Dendritic cell treated with granulocyte-macrophage colony-stimulating factor and Interleukin-4, amounts not matched to agents 40 ng/mL and 50 ng/mL, for 4 days (primary cell): ENCODE measurements around the gene DTWD2.
"Not testable (repeated sequence)": the region's sequence is repeated elsewhere in the genome, so short reads cannot be mapped to it uniquely, and the experiment has no call there.

Experiments
- H3K27ac Mint-ChIP-seq: one replicate; pipeline ENCODE4 v1.8.0; 2022; ENCODE audit warnings: mild to moderate bottlenecking, mixed read lengths
- H3K27me3 Mint-ChIP-seq: one replicate; pipeline ENCODE4 v1.8.0; 2022; ENCODE audit warnings: mild to moderate bottlenecking, mixed read lengths
- H3K36me3 Mint-ChIP-seq: one replicate; pipeline ENCODE4 v1.8.0; 2022; ENCODE audit warnings: low read depth, mixed read lengths
- H3K4me1 Mint-ChIP-seq: one replicate; pipeline ENCODE4 v1.8.0; 2022; ENCODE audit warnings: low read depth, mixed read lengths
- H3K4me3 Mint-ChIP-seq: one replicate; pipeline ENCODE4 v1.8.0; 2022; ENCODE audit warnings: mild to moderate bottlenecking, moderate library complexity, mixed read lengths
- H3K9me3 Mint-ChIP-seq: one replicate; pipeline ENCODE4 v1.8.0; 2022; ENCODE audit warnings: mixed read lengths
- intact Hi-C: fragments of 100-400 bp; cut with micrococcal nuclease; formaldehyde crosslinking; loops from one replicate; pipeline ENCODE4 v1.15.0; 2022

DTWD2 gene

GRCh38 chr5:118851785-118852184, 136.6 kb downstream of the DTWD2 start:
- H3K4me3 Mint-ChIP-seq, H3K4me1 Mint-ChIP-seq, H3K36me3 Mint-ChIP-seq, intact Hi-C loops, H3K27me3 Mint-ChIP-seq, H3K27ac Mint-ChIP-seq: not testable (repeated sequence)
- H3K9me3 Mint-ChIP-seq = peaks cover 31% of the 10 kb centered on the region

- H3K36me3 Mint-ChIP-seq, H3K27ac Mint-ChIP-seq, H3K27me3 Mint-ChIP-seq, intact Hi-C loops, H3K4me1 Mint-ChIP-seq, H3K4me3 Mint-ChIP-seq: not testable (repeated sequence)
- H3K9me3 Mint-ChIP-seq = peaks cover 31% of the 10 kb centered on the region
Measured at GRCh38 chr5:118849507-118849906, 138.8 kb downstream of the DTWD2 start.

- Mint-ChIP-seq H3K4me3 (no peak overlapping the region), H3K27ac (no peak overlapping the region), H3K27me3 (no peaks in the 10 kb centered on the region), H3K36me3 (no peaks in the 10 kb centered on the region), H3K4me1 (no peaks in the 10 kb centered on the region), H3K9me3 (no peaks in the 10 kb centered on the region)
- intact Hi-C loops = no loop called here
Measured at GRCh38 chr5:118844351-118844750, 144.0 kb downstream of the DTWD2 start.

- Mint-ChIP-seq H3K9me3 (no peaks in the 10 kb centered on the region), H3K27me3 (no peaks in the 10 kb centered on the region), H3K27ac (no peak overlapping the region), H3K36me3 (no peaks in the 10 kb centered on the region), H3K4me1 (no peaks in the 10 kb centered on the region), H3K4me3 (no peak overlapping the region)
- intact Hi-C loops = no loop called here
Measured at GRCh38 chr5:118834710-118835109, 153.6 kb downstream of the DTWD2 start.

- Mint-ChIP-seq H3K4me1 (no peaks in the 10 kb centered on the region), H3K9me3 (no peaks in the 10 kb centered on the region), H3K27me3 (no peaks in the 10 kb centered on the region), H3K4me3 (no peak overlapping the region), H3K36me3 (no peaks in the 10 kb centered on the region), H3K27ac (no peak overlapping the region)
- intact Hi-C loops = no loop called here
Measured at GRCh38 chr5:118832974-118833373, 155.4 kb downstream of the DTWD2 start.

GRCh38 chr5:118825226-118825625, 163.1 kb downstream of the DTWD2 start:
- H3K27ac Mint-ChIP-seq = no peak overlapping the region
- intact Hi-C loops = no loop called here
- H3K9me3 Mint-ChIP-seq = no peaks in the 10 kb centered on the region
- no peaks in the 10 kb centered on the region for H3K27me3 Mint-ChIP-seq
- no peak overlapping the region for H3K4me3 Mint-ChIP-seq
- H3K4me1 Mint-ChIP-seq = no peaks in the 10 kb centered on the region
- no peaks in the 10 kb centered on the region for H3K36me3 Mint-ChIP-seq

GRCh38 chr5:118818604-118819003, 169.7 kb downstream of the DTWD2 start:
- Mint-ChIP-seq H3K9me3 (no peaks in the 10 kb centered on the region), H3K36me3 (no peaks in the 10 kb centered on the region), H3K27me3 (no peaks in the 10 kb centered on the region), H3K4me3 (no peak overlapping the region), H3K27ac (no peak overlapping the region), H3K4me1 (no peaks in the 10 kb centered on the region)
- intact Hi-C loops = no loop called here

- peaks cover 23% of the 10 kb centered on the region for H3K9me3 Mint-ChIP-seq
- H3K4me1 Mint-ChIP-seq = no peaks in the 10 kb centered on the region
- no peaks in the 10 kb centered on the region for H3K36me3 Mint-ChIP-seq
- H3K4me3 Mint-ChIP-seq = no peak overlapping the region
- no peaks in the 10 kb centered on the region for H3K27me3 Mint-ChIP-seq
- intact Hi-C loops = no loop called here
- H3K27ac Mint-ChIP-seq = no peak overlapping the region
Measured at GRCh38 chr5:118808441-118808840, 179.9 kb downstream of the DTWD2 start.

- intact Hi-C loops = no loop called here
- Mint-ChIP-seq H3K4me1 (no peaks in the 10 kb centered on the region), H3K27ac (no peak overlapping the region), H3K4me3 (no peak overlapping the region), H3K9me3 (peaks cover 15% of the 10 kb centered on the region), H3K27me3 (no peaks in the 10 kb centered on the region), H3K36me3 (no peaks in the 10 kb centered on the region)
Measured at GRCh38 chr5:118806571-118806970, 181.8 kb downstream of the DTWD2 start.

- Mint-ChIP-seq H3K9me3 (no peaks in the 10 kb centered on the region), H3K27ac (no peak overlapping the region), H3K4me1 (no peaks in the 10 kb centered on the region), H3K36me3 (no peaks in the 10 kb centered on the region), H3K4me3 (no peak overlapping the region), H3K27me3 (peaks cover 1% of the 10 kb centered on the region)
- intact Hi-C loops = no loop called here
Measured at GRCh38 chr5:118802335-118802734, 186.0 kb downstream of the DTWD2 start.

- H3K9me3 Mint-ChIP-seq = no peaks in the 10 kb centered on the region
- intact Hi-C loops = no loop called here
- H3K27ac Mint-ChIP-seq = no peak overlapping the region
Measured at GRCh38 chr5:118796081-118796480, 192.3 kb downstream of the DTWD2 start.

GRCh38 chr5:118794281-118794680, 194.1 kb downstream of the DTWD2 start:
- no peaks in the 10 kb centered on the region for H3K9me3 Mint-ChIP-seq
- intact Hi-C loops = loop anchor here (5.0 kb wide), 1 partner anchor 1202 kb away; no protein-coding TSS in a partner anchor
- H3K27me3 Mint-ChIP-seq = peaks cover 1% of the 10 kb centered on the region
- H3K36me3 Mint-ChIP-seq = no peaks in the 10 kb centered on the region
- H3K4me1 Mint-ChIP-seq = no peaks in the 10 kb centered on the region
- H3K27ac Mint-ChIP-seq = no peak overlapping the region
- no peak overlapping the region for H3K4me3 Mint-ChIP-seq

More at GRCh38 chr5:118796081-118796480, 192.3 kb downstream of the DTWD2 start:
- no peak overlapping the region for H3K4me3 Mint-ChIP-seq
- no peaks in the 10 kb centered on the region for H3K4me1 Mint-ChIP-seq
- peaks cover 1% of the 10 kb centered on the region for H3K27me3 Mint-ChIP-seq
- H3K36me3 Mint-ChIP-seq = no peaks in the 10 kb centered on the region

- Mint-ChIP-seq H3K27ac (no peak overlapping the region), H3K9me3 (no peaks in the 10 kb centered on the region), H3K27me3 (no peaks in the 10 kb centered on the region), H3K36me3 (no peaks in the 10 kb centered on the region), H3K4me3 (no peak overlapping the region), H3K4me1 (no peaks in the 10 kb centered on the region)
- intact Hi-C loops = loop anchor here (5.0 kb wide), 1 partner anchor 1201 kb away; no protein-coding TSS in a partner anchor
Measured at GRCh38 chr5:118793652-118794051, 194.7 kb downstream of the DTWD2 start.

- intact Hi-C loops = loop anchor here (5.0 kb wide), 1 partner anchor 1201 kb away; no protein-coding TSS in a partner anchor
- H3K4me1 Mint-ChIP-seq = no peaks in the 10 kb centered on the region
- H3K36me3 Mint-ChIP-seq = no peaks in the 10 kb centered on the region
- no peaks in the 10 kb centered on the region for H3K27me3 Mint-ChIP-seq
- H3K4me3 Mint-ChIP-seq = no peak overlapping the region
- H3K9me3 Mint-ChIP-seq = no peaks in the 10 kb centered on the region
- H3K27ac Mint-ChIP-seq = no peak overlapping the region
Measured at GRCh38 chr5:118793091-118793490, 195.3 kb downstream of the DTWD2 start.

GRCh38 chr5:118791926-118792734, 196.2 kb downstream of the DTWD2 start:
- Mint-ChIP-seq H3K27me3 (no peaks in the 10 kb centered on the region), H3K4me3 (no peak overlapping the region), H3K4me1 (peaks cover 2% of the 10 kb centered on the region), H3K9me3 (no peaks in the 10 kb centered on the region), H3K36me3 (no peaks in the 10 kb centered on the region), H3K27ac (no peak overlapping the region)
- intact Hi-C loops = loop anchor here (1.0 to 5.0 kb wide), 2 partner anchors 1200 to 1338 kb away; no protein-coding TSS in a partner anchor
